ENCODE data around the gene PPP1R12C. TPM values are rescaled to one million over a fixed set of nuclear protein-coding genes. Genes with fewer than 3 reads are reported as not detected.

PPP1R12C gene
- polyA plus RNA-seq, 3 donors = 60.0 to 64.3 (median 64.1) TPM

DNA sequence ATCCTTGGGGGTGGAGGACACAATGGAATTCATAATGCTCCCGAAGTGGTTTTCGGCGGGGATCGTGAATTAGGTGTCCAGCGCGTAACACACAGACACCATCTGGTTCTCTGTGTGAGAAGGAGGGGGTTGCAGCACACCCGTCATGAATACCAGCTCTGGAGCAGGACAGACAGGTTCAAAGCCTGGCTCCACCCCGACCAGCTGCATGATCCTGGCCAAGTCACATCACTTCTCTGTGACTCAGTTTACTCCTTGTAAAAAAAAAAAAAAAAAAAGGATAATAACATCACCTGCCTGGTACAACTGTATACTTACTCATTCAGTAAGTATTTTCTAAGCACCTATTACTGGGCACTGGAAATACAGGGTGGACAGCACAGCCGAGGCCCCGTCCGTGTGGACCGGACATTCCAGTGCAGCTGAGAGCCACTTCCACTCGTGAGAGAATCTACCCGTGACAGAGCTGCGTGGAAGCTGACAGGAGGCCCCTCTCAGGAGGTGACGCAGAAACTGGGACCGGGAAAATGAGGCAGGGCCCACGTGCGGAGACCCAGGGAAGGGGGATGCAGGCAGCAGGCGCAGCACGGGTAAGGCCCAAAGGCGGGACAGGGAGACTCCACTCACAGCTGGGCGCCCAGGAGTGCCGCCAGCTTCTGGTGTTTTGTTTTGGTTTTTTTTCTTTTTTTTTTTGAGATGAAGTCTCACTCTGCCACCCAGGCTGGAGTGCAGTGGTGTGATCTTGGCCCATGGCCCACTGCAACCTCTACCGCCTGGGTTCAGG, 66.5 kb downstream of the PPP1R12C start:
- no peak for DNase-seq (ENCODE audit: low read depth in 3 of 3, low spot score in 2 of 3)

DNA sequence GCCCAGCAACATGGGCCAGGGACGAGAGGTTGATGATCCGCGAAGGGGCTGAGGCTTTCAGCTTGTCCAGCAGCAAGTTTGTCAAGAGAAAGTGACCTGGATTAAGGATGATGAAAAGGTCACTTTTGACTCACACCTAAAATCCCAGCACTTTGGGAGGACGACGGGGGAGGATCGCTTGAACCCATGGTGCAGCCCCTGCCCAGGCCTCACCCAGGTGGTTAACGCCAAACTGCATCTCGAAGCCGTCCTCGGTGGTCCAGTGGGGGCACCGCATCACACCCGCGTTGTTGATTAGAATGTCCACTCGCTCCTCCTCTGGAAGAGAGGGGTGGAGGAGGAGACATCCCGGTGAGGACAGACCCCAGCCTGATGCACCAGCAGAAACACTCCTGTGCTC, 69.0 kb downstream of the PPP1R12C start:
- DNase-seq (ENCODE audit: low read depth in 3 of 3, low spot score in 2 of 3) = no peak

DNA sequence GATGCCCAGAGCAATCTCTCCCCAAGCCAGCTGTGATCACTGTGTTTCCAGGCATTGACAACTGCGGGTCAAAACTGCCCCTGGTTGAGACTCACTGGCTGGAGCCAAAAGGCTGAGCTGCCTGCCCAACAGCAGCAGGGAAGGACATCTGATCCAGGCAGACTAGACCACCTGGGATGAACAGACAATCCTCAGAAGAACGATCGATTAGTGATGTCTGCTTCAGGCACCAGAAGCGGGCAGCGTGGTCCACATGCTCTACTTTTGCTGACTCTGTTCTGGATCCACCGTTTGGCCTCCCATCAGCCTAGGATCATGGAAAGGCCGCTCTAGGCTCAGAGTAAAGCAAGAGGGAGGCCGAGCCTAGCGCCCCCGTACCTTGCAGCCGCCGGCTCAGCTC, 69.5 kb downstream of the PPP1R12C start:
- no peak for DNase-seq (ENCODE audit: low read depth in 3 of 3, low spot score in 2 of 3)

DNA sequence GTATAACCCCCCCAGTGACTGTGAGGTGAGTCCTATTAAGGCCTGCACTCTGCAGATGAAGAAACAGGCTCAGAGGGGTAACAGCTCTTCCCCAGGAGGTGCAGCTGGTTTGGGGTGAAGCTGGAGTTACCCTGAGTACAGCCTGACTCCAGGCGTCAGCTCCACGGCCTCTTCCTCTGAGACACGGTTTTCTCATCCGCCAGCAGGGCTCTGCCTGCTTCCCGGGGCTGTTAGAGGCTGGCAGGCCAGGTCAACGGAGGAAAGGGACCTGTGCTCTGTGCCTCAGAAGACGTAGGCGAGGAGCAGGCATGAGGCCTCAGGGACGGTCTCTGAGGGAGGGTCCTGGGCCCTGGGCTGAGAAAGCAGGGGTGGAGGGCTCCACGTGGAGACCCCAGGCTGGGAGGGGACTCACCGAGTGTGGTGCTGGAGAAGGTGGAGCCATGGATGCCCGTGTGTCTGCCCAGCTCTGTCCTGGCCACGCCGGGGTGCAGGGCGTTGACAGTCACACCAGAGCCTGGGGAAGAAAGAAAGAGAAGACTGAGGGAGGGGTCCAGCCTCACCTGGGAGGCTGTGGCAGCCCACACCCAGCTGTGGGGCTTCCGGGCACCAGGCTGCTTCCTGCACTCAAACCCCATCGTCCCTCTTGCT, 70.3 kb downstream of the PPP1R12C start:
- no peak for DNase-seq (ENCODE audit: low read depth in 3 of 3, low spot score in 2 of 3)

DNA sequence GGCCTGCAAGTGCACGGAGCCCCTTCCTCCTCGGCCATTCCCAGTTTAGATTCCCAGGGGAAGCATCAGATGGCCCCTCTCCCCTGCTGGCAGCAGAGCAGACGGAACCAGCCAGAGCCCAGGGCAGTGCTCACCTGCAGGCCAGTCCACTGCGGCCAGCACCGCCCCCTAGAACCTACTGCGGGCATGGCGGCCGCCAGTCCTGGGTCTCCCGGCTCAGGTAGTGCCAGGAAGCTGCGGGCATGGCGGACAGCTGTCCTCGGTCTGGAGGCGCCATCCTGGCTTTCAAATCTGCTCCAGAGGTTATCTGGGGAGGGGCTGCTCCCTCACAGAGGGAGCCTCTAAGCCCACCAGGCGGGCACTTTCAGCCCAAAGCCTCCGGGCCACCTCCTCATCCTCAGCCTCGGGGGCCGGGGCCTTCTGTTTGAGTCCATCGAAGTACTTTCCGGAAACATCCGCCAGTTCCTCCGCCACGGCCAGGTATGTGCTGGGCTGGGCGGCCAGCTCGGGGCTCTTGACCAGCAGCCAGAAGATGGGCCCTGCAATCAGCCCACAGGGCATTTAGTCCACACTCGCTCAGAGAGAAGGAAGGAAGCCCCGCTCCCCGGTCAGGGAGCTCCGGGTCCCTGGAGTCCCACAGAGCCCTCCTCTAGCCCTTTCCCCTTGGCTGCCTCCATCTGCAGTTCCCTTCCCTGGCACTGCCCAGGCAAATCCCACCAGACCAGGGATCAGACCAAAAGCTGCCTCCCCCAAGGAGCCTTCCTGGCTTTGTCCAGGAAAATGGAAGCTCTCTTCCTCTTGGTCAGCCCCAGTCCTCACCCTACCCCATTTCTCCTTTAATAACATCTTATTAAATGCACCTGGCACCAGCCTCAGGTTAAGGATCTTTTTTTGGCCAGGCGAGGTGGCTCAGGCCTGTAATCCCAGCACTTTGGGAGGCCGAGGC, 72.4 kb downstream of the PPP1R12C start:
- no peak for DNase-seq (ENCODE audit: low read depth in 3 of 3, low spot score in 2 of 3)

DNA sequence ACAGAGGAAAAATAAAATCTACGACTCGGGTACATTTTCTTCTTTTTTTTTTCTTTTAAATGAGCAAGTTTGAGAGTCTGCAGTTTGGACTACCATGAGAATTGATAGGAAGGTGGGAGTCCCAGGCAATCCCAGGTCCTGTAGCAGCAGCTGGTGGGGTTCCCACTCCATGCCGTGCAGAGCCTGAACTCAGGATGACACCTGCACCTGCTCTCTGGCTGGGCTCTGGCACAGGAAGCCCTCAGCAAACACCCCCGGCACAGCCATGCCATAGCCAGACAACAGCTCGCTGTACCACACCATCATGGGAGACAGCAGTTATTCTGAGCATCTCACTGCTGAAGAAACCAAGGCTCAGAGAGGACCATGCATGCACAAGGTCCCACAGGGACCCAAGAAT, 73.2 kb downstream of the PPP1R12C start:
- no peak for DNase-seq (ENCODE audit: low read depth in 3 of 3, low spot score in 2 of 3)

DNA sequence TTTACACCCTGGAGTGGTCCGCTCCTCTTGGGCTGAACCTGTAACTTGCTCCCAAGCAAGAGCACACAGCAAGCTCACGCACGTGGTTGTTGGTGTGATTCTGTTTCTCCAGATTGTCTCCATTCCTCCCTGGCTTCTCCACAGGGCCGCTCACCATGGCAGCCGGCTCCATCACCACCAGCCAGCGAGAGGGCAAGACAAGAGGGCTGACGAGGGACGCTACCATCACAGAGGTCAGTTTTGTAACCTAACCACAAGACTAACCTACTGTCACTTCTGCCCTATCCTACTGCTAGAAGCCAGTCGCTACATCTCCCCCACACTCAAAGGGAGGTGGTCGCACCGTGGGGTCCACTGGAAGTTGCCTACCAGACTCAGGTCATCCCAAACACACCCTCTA, 74.7 kb downstream of the PPP1R12C start:
- no peak for DNase-seq (ENCODE audit: low read depth in 3 of 3, low spot score in 2 of 3)

DNA sequence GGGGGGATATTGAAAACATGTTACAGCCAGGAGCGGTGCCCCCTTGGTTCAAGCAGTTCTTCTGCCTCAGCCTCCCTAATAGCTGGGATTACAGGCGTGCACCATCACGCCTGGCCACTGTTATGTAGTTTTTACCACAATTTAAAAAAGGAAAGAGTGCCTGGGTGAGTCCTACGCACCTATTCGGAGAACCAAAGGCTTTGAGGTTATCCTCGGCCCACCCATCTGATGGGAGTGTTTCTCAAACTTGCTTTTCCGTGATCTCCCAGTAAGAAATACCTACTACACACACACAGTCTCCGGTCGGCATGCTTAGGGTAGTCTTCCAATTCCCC, 75.1 kb downstream of the PPP1R12C start:
- no peak for DNase-seq (ENCODE audit: low read depth in 3 of 3, low spot score in 2 of 3)

DNA sequence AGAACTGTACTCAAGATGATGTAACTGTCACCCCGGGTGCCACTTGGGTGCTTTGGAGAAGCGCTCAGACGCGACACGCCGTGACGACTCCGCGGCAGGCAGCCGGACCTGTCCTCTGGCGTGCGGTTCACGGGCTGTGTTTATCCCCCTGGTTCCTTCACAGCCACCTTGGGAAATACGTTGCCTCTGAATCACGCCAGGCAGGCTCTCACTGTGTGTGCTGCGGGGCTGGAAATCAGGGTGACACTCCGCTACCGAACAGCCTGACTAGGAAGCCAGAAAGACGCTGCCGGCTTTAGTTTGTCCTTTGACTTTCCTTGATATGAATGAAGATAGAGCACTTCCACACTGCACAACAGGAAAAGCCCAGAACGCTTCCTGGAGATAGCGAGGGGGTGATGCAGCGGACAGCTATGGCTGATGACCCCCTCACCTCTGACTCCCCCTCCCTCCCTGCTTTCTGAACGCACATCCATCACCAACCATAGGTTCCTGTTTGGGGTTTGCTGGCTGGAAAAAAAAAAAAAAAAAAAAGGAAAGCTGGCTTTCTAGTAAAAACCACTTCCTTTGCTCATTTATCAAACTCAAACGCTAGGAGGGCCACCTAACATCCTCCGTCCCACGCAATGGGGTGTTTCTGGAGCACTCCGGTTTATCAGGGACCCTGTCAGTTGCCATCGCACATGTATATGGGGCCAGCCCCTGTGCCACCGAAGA, 75.7 kb downstream of the PPP1R12C start:
- DNase-seq (ENCODE audit: low read depth in 3 of 3, low spot score in 2 of 3) = no peak

DNA sequence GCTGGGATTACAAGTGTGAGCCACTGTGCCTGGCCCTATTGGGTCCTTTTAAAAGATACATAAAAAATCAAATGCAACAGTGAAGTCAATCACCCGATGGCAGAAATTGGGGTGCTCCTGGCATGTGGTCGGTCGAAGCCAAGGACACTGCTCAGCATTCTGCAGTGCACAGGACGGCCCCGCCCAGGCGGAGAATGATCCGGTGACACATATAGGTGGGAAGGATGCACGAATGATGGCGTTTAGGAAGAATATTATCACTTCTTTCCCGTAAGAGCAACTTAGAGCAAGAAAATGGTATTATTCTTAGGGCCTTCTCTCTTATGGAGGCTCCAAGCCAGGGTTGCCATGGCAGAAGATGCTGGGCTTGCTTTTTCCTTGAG, 76.2 kb downstream of the PPP1R12C start:
- no peak for DNase-seq (ENCODE audit: low read depth in 3 of 3, low spot score in 2 of 3)

Other genes starting within 250 kb of the PPP1R12C start
- under 1 TPM; 0.08 to 0.37 (median 0.24) TPM for gene FCAR, start 243.4 kb downstream of the PPP1R12C start, polyA plus RNA-seq (ENCODE audit: insufficient read length in 3 of 3)
- gene NCR1, start 211.5 kb downstream of the PPP1R12C start, polyA plus RNA-seq (ENCODE audit: insufficient read length in 3 of 3) = under 1 TPM; 0.19 to 0.21 (median 0.19) TPM
- under 1 TPM in 1 of 3 donors, not detected in 2; 0.08 TPM for gene NLRP7, start 170.1 kb downstream of the PPP1R12C start, polyA plus RNA-seq (ENCODE audit: insufficient read length in 3 of 3)
- gene NLRP2, start 151.3 kb downstream of the PPP1R12C start, polyA plus RNA-seq (ENCODE audit: insufficient read length in 3 of 3) = 10 to 100 TPM in 2 of 3 donors, 1 to 10 TPM in 1; 6.9 to 25.8 (median 20.5) TPM
- gene GP6, start 79.4 kb downstream of the PPP1R12C start, polyA plus RNA-seq (ENCODE audit: insufficient read length in 3 of 3) = 1 to 10 TPM in 1 of 3 donors, under 1 TPM in 2; 0.31 to 1.1 (median 0.39) TPM
- gene RDH13, start 54.5 kb downstream of the PPP1R12C start, polyA plus RNA-seq (ENCODE audit: insufficient read length in 3 of 3) = 10 to 100 TPM; 16.9 to 21.0 (median 17.0) TPM
- 10 to 100 TPM; 40.0 to 48.6 (median 47.5) TPM for gene EPS8L1, start 41.8 kb downstream of the PPP1R12C start, polyA plus RNA-seq (ENCODE audit: insufficient read length in 3 of 3)
- gene TNNT1, start 31.6 kb upstream of the PPP1R12C start, polyA plus RNA-seq (ENCODE audit: insufficient read length in 3 of 3) = 1 to 10 TPM; 2.1 to 7.7 (median 3.9) TPM
- gene TNNI3, start 40.1 kb upstream of the PPP1R12C start, polyA plus RNA-seq (ENCODE audit: insufficient read length in 3 of 3) = 1 to 10 TPM; 2.9 to 4.9 (median 4.8) TPM
- 1 to 10 TPM; 5.4 to 7.9 (median 6.9) TPM for gene DNAAF3, start 49.0 kb upstream of the PPP1R12C start, polyA plus RNA-seq (ENCODE audit: insufficient read length in 3 of 3)
- gene SYT5, start 62.7 kb upstream of the PPP1R12C start, polyA plus RNA-seq (ENCODE audit: insufficient read length in 3 of 3) = under 1 TPM; 0.18 to 0.60 (median 0.41) TPM
- under 1 TPM; 0.04 to 0.07 (median 0.07) TPM for gene PTPRH, start 91.9 kb upstream of the PPP1R12C start, polyA plus RNA-seq (ENCODE audit: insufficient read length in 3 of 3)
- gene TMEM86B, start 111.1 kb upstream of the PPP1R12C start, polyA plus RNA-seq (ENCODE audit: insufficient read length in 3 of 3) = 1 to 10 TPM; 1.7 to 2.4 (median 2.2) TPM
- gene PPP6R1, start 141.4 kb upstream of the PPP1R12C start, polyA plus RNA-seq (ENCODE audit: insufficient read length in 3 of 3) = 10 to 100 TPM; 37.4 to 49.3 (median 39.1) TPM
- gene HSPBP1, start 162.5 kb upstream of the PPP1R12C start, polyA plus RNA-seq (ENCODE audit: insufficient read length in 3 of 3) = 10 to 100 TPM; 23.1 to 29.3 (median 25.7) TPM
- 10 to 100 TPM; 11.5 to 13.1 (median 11.8) TPM for gene BRSK1, start 166.4 kb upstream of the PPP1R12C start, polyA plus RNA-seq (ENCODE audit: insufficient read length in 3 of 3)
- gene TMEM150B, start 207.7 kb upstream of the PPP1R12C start, polyA plus RNA-seq (ENCODE audit: insufficient read length in 3 of 3) = 1 to 10 TPM in 2 of 3 donors, under 1 TPM in 1; 0.83 to 1.6 (median 1.1) TPM
- 10 to 100 TPM; 12.1 to 13.9 (median 13.4) TPM for gene KMT5C, start 222.2 kb upstream of the PPP1R12C start, polyA plus RNA-seq (ENCODE audit: insufficient read length in 3 of 3)
- gene COX6B2, start 237.1 kb upstream of the PPP1R12C start, polyA plus RNA-seq (ENCODE audit: insufficient read length in 3 of 3) = under 1 TPM; 0.31 to 0.97 (median 0.54) TPM
- under 1 TPM in 1 of 3 donors, not detected in 2; 0.06 TPM for gene GARIN5B, start 245.6 kb upstream of the PPP1R12C start, polyA plus RNA-seq (ENCODE audit: insufficient read length in 3 of 3)